Measurements from ENCODE around the gene SPSB1.

The SPSB1 gene

GRCh38 chr1:9317072-9317471 is 24.4 kb downstream of the SPSB1 start:
- in situ Hi-C loops (cut with MboI; ENCODE audit: low sequenced_read_pairs), result no loop called here

- in situ Hi-C loops (cut with MboI; ENCODE audit: low sequenced_read_pairs), result no loop called here
These were observed 25.1 kb downstream of the SPSB1 start for GRCh38 chr1:9317591-9318417.

GRCh38 chr1:9319208-9319788 is 26.6 kb downstream of the SPSB1 start:
- in situ Hi-C loops (cut with MboI; ENCODE audit: low sequenced_read_pairs), result no loop called here

- in situ Hi-C loops (cut with MboI; ENCODE audit: low sequenced_read_pairs), result no loop called here
These were observed 27.3 kb downstream of the SPSB1 start for GRCh38 chr1:9319789-9320519.

GRCh38 chr1:9320520-9321479 is 28.1 kb downstream of the SPSB1 start:
- in situ Hi-C loops (cut with MboI; ENCODE audit: low sequenced_read_pairs), result no loop called here

- in situ Hi-C loops (cut with MboI; ENCODE audit: low sequenced_read_pairs), result no loop called here
These were observed 28.8 kb downstream of the SPSB1 start for GRCh38 chr1:9321480-9321849.

- in situ Hi-C loops (cut with MboI; ENCODE audit: low sequenced_read_pairs), result no loop called here
These were observed 29.4 kb downstream of the SPSB1 start for GRCh38 chr1:9321986-9322660.

- in situ Hi-C loops (cut with MboI; ENCODE audit: low sequenced_read_pairs), result no loop called here
These were observed 30.1 kb downstream of the SPSB1 start for GRCh38 chr1:9322661-9323244.

- in situ Hi-C loops (cut with MboI; ENCODE audit: low sequenced_read_pairs), result no loop called here
These were observed 31.8 kb downstream of the SPSB1 start for GRCh38 chr1:9324246-9325096.

GRCh38 chr1:9326596-9326995 is 33.9 kb downstream of the SPSB1 start:
- in situ Hi-C loops (cut with MboI; ENCODE audit: low sequenced_read_pairs), result no loop called here

- in situ Hi-C loops (cut with MboI; ENCODE audit: low sequenced_read_pairs), result no loop called here
These were observed 35.5 kb downstream of the SPSB1 start for GRCh38 chr1:9328201-9328600.

GRCh38 chr1:9328715-9329114 is 36.0 kb downstream of the SPSB1 start:
- in situ Hi-C loops (cut with MboI; ENCODE audit: low sequenced_read_pairs), result no loop called here

- in situ Hi-C loops (cut with MboI; ENCODE audit: low sequenced_read_pairs), result no loop called here
These were observed 38.3 kb downstream of the SPSB1 start for GRCh38 chr1:9331016-9331415.

GRCh38 chr1:9331558-9332346 is 39.1 kb downstream of the SPSB1 start:
- in situ Hi-C loops (cut with MboI; ENCODE audit: low sequenced_read_pairs), result no loop called here

GRCh38 chr1:9332513-9333143 is 39.9 kb downstream of the SPSB1 start:
- in situ Hi-C loops (cut with MboI; ENCODE audit: low sequenced_read_pairs), result no loop called here

GRCh38 chr1:9338397-9339246 is 45.9 kb downstream of the SPSB1 start:
- in situ Hi-C loops (cut with MboI; ENCODE audit: low sequenced_read_pairs), result no loop called here

Measured in HL-60/S4 treated with phorbol 12-myristate 13-acetate at 8.2 ng/mL for 4 days and 3 days (cell line).